NCI-H146 treated with DMSO at 0.1 percent for 48 hours (cell line): ENCODE data around the gene KCNT1.

ENCODE experiments used
- DNase-seq: peaks from one replicate; lab custom pipeline; 2025; ENCODE audit not compliant: unreplicated experiment; lab: John Stamatoyannopoulos, UW

KCNT1 gene

GRCh38 chr9:135816651-135816970 lies 114.6 kb downstream of the KCNT1 start:
- DNase-seq, result no peak

GRCh38 chr9:135817951-135818717 lies 116.1 kb downstream of the KCNT1 start:
- DNase-seq, result no peak

- DNase-seq, result no peak
Observed at GRCh38 chr9:135818718-135819475, 116.9 kb downstream of the KCNT1 start.

- DNase-seq, result no peak
Observed at GRCh38 chr9:135819905-135820304, 117.9 kb downstream of the KCNT1 start.

- DNase-seq, result no peak
Observed at GRCh38 chr9:135820661-135821060, 118.7 kb downstream of the KCNT1 start.

- DNase-seq, result no peak
Observed at GRCh38 chr9:135821116-135821515, 119.1 kb downstream of the KCNT1 start.

- no peak for DNase-seq
Observed at GRCh38 chr9:135821733-135822373, 119.9 kb downstream of the KCNT1 start.

- DNase-seq, result no peak
Observed at GRCh38 chr9:135822374-135822755, 120.4 kb downstream of the KCNT1 start.

GRCh38 chr9:135823036-135823435 lies 121.1 kb downstream of the KCNT1 start:
- no peak for DNase-seq

GRCh38 chr9:135825435-135826187 lies 123.6 kb downstream of the KCNT1 start:
- no peak for DNase-seq

- DNase-seq, result no peak
Observed at GRCh38 chr9:135826188-135826545, 124.2 kb downstream of the KCNT1 start.

GRCh38 chr9:135827301-135827700 lies 125.3 kb downstream of the KCNT1 start:
- DNase-seq, result no peak

- no peak for DNase-seq
Observed at GRCh38 chr9:135827866-135828580, 126.0 kb downstream of the KCNT1 start.

GRCh38 chr9:135828656-135829055 lies 126.7 kb downstream of the KCNT1 start:
- DNase-seq, result no peak

- no peak for DNase-seq
Observed at GRCh38 chr9:135830496-135830895, 128.5 kb downstream of the KCNT1 start.

GRCh38 chr9:135833864-135834263 lies 131.9 kb downstream of the KCNT1 start:
- DNase-seq, result no peak

GRCh38 chr9:135835131-135835530 lies 133.1 kb downstream of the KCNT1 start:
- no peak for DNase-seq

GRCh38 chr9:135839516-135839915 lies 137.5 kb downstream of the KCNT1 start:
- DNase-seq, result no peak

GRCh38 chr9:135840107-135840506 lies 138.1 kb downstream of the KCNT1 start:
- no peak for DNase-seq

GRCh38 chr9:135840539-135840938 lies 138.6 kb downstream of the KCNT1 start:
- DNase-seq, result no peak
